Measurements from ENCODE around the gene DOK3. TPM values are rescaled to one million over a fixed set of nuclear protein-coding genes. Genes with fewer than 3 reads are reported as not detected.

Gene DOK3
- total and polyA plus RNA-seq, 2 donors (not counting 3 experiments of a cell fraction or from before 2014, with no cell fraction given), result 4.8 to 5.3 TPM

GRCh38 chr5:177457852-177458681 is 51.6 kb downstream of the DOK3 start:
- TF ChIP-seq POLR2A (IDR thresholded peaks at IDR 0.05; ENCODE audit: low read depth, low read length) (no peak), POLR2AphosphoS5 (IDR thresholded peaks at IDR 0.05; ENCODE audit: insufficient read depth, low read depth, low read length) (no peak)
- H3K27ac ChIP-seq (ENCODE audit: insufficient read depth, low read depth, low read length), result peak overlapping the region; percentile 13

GRCh38 chr5:177456976-177457851 is 52.4 kb downstream of the DOK3 start:
- FAIRE-seq, result peak; percentile 98

More at GRCh38 chr5:177457852-177458681, 51.6 kb downstream of the DOK3 start:
- DNase-seq (ENCODE audit: low read depth, low spot score) (no peak), FAIRE-seq (no peak)
- H3K4me2 ChIP-seq (ENCODE audit: insufficient read depth, low read length), result no peak overlapping the region
- peaks cover 3% of the 10 kb centered on the region for H3K79me2 ChIP-seq (ENCODE audit: control insufficient read depth, insufficient read depth, low read length)
- H3K9me1 ChIP-seq (replicated peaks; ENCODE audit: control insufficient read depth, extremely low read depth, insufficient read depth, low read length), result no peaks in the 10 kb centered on the region
- CTCF ChIA-PET, result interaction anchor here (0.6 to 6.6 kb wide), 20 partner anchors 9 to 150 kb away, joined by 3 to 57 read pairs (median 4); partner anchors contain the start of genes DBN1, GRK6, LMAN2 and PRR7
- peaks cover 7 to 35% of the 10 kb centered on the region in 2 experiments for H3K36me3 ChIP-seq (ENCODE audit: control insufficient read depth in 2 of 2, extremely low read depth in 1 of 2, insufficient read depth in 2 of 2, low read length in 2 of 2)
- H4K20me1 ChIP-seq (replicated peaks; ENCODE audit: control insufficient read depth, extremely low read depth, insufficient read depth, low read length), result no peaks in the 10 kb centered on the region
- no TSS peak for BruUV-seq (replicated peaks)
- H3K9ac ChIP-seq (replicated peaks; ENCODE audit: extremely low read depth, insufficient read depth, low read length), result no peak overlapping the region
- no peak overlapping the region for H2AFZ ChIP-seq (ENCODE audit: low read depth, low read length)
- H3K9me3 ChIP-seq (replicated peaks; ENCODE audit: control insufficient read depth, insufficient read depth, low read length), result no peaks in the 10 kb centered on the region
- intact Hi-C loops (cut with micrococcal nuclease), result loop anchor here (1.0 kb wide), 1 partner anchor 14 kb away; no protein-coding TSS in a partner anchor
- no peaks in the 10 kb centered on the region for H3K27me3 ChIP-seq (ENCODE audit: control insufficient read depth in 2 of 2, insufficient read depth in 2 of 2, low read length in 2 of 2)
- dilution Hi-C loops (cut with MboI; ENCODE audit: extremely low pct_ligation_motif_present, low sequenced_read_pairs), result no loop called here
- H3K4me3 ChIP-seq (replicated peaks in 1 of 3; ENCODE audit: insufficient read depth in 1 of 3, low read depth in 1 of 3, low read length in 3 of 3), result no peak overlapping the region
- POLR2A ChIA-PET, result interaction anchor here (0.8 to 1.2 kb wide), 5 partner anchors 14 to 67 kb away, joined by 3 to 6 read pairs (median 3); partner anchors contain the start of gene PDLIM7
- H3K4me1 ChIP-seq (ENCODE audit: control insufficient read depth, extremely low read depth, insufficient read depth, low read length), result peaks cover 38% of the 10 kb centered on the region

More at GRCh38 chr5:177456976-177457851, 52.4 kb downstream of the DOK3 start:
- DNase-seq (ENCODE audit: low read depth, low spot score), result peak; percentile 95
- Histone ChIP-seq H3K4me2 (ENCODE audit: insufficient read depth, low read length) (no peak overlapping the region), H3K9ac (replicated peaks; ENCODE audit: extremely low read depth, insufficient read depth, low read length) (no peak overlapping the region), H3K27me3 (ENCODE audit: control insufficient read depth in 2 of 2, insufficient read depth in 2 of 2, low read length in 2 of 2) (no peaks in the 10 kb centered on the region), H3K9me1 (replicated peaks; ENCODE audit: control insufficient read depth, extremely low read depth, insufficient read depth, low read length) (no peaks in the 10 kb centered on the region), H3K79me2 (ENCODE audit: control insufficient read depth, insufficient read depth, low read length) (peaks cover 3% of the 10 kb centered on the region), H3K36me3 (ENCODE audit: control insufficient read depth in 2 of 2, extremely low read depth in 1 of 2, insufficient read depth in 2 of 2, low read length in 2 of 2) (peaks cover 7 to 35% of the 10 kb centered on the region in 2 experiments), H4K20me1 (replicated peaks; ENCODE audit: control insufficient read depth, extremely low read depth, insufficient read depth, low read length) (no peaks in the 10 kb centered on the region), H3K27ac (ENCODE audit: insufficient read depth, low read depth, low read length) (no peak overlapping the region), H3K4me3 (replicated peaks in 1 of 3; ENCODE audit: insufficient read depth in 1 of 3, low read depth in 1 of 3, low read length in 3 of 3) (no peak overlapping the region), H2AFZ (ENCODE audit: low read depth, low read length) (no peak overlapping the region), H3K4me1 (ENCODE audit: control insufficient read depth, extremely low read depth, insufficient read depth, low read length) (peaks cover 36% of the 10 kb centered on the region), H3K9me3 (replicated peaks; ENCODE audit: control insufficient read depth, insufficient read depth, low read length) (no peaks in the 10 kb centered on the region)
- CTCF ChIA-PET, result interaction anchor here (0.6 to 6.6 kb wide), 22 partner anchors 9 to 323 kb away, joined by 3 to 57 read pairs (median 4); partner anchors contain the start of genes DBN1, GRK6, LMAN2 and NSD1
- intact Hi-C loops (cut with micrococcal nuclease), result loop anchor here (1.0 kb wide), 2 partner anchors 15 to 37 kb away; no protein-coding TSS in a partner anchor
- TF ChIP-seq FOS (IDR thresholded peaks at IDR 0.05; ENCODE audit: borderline replicate concordance, insufficient read depth, low read length), result no peak
- TF ChIP-seq MAX (IDR thresholded peaks at IDR 0.05; ENCODE audit: insufficient read depth, insufficient read length), result no peak
- TF ChIP-seq CTCF (IDR thresholded peaks at IDR 0.05; ENCODE audit: extremely low read depth in 1 of 2, insufficient read depth in 1 of 2, low read depth in 1 of 2, low read length in 2 of 2), result peak; percentile 56 to 73
- no peak for TF ChIP-seq JUN (IDR thresholded peaks at IDR 0.05; ENCODE audit: borderline replicate concordance, insufficient read depth, insufficient read length, low read depth)
- no peak for TF ChIP-seq GATA2 (IDR thresholded peaks at IDR 0.05; ENCODE audit: insufficient read depth, insufficient read length, low read depth, low read length)
- no peak for TF ChIP-seq MYC (IDR thresholded peaks at IDR 0.05; ENCODE audit: low read depth, low read length)
- no peak for TF ChIP-seq POLR2AphosphoS5 (IDR thresholded peaks at IDR 0.05; ENCODE audit: insufficient read depth, low read depth, low read length)
- TF ChIP-seq EZH2 (IDR thresholded peaks at IDR 0.05; ENCODE audit: borderline replicate concordance, low read depth, low read length, severe bottlenecking), result no peak
- dilution Hi-C loops (cut with MboI; ENCODE audit: extremely low pct_ligation_motif_present, low sequenced_read_pairs), result no loop called here
- POLR2A ChIA-PET, result interaction anchor here (0.7 to 1.2 kb wide), 6 partner anchors 15 to 66 kb away, joined by 3 to 6 read pairs (median 4); partner anchors contain the start of gene PDLIM7
- TSS peak; percentile 56 for BruUV-seq (replicated peaks)
